PFSK-1 (cell line): ENCODE data around the gene TTLL5.

Experiments used
- REST ChIP-seq, 2 experiments: IDR thresholded peaks; 2 replicates each; pipeline versions ENCODE4 v1.6.1 to v1.8.0; 2011 to 2012; ENCODE audit warnings: low read depth in 2 of 2, low read length in 2 of 2, control low read depth in 1 of 2, inconsistent platforms in 1 of 2, mild to moderate bottlenecking in 1 of 2, moderate library complexity in 1 of 2; ENCODE audit not compliant: insufficient read depth in 1 of 2
- SIN3A ChIP-seq: IDR thresholded peaks from 2 replicates; pipeline ENCODE4 v1.6.1; 2012; ENCODE audit warnings: mild to moderate bottlenecking, low read length, moderate library complexity, borderline replicate concordance; ENCODE audit not compliant: insufficient read depth
- TAF1 ChIP-seq: IDR thresholded peaks from 2 replicates; pipeline ENCODE4 v1.6.1; 2012; ENCODE audit warnings: low read length, control low read depth, borderline replicate concordance; ENCODE audit not compliant: insufficient read depth

GRCh38 chr14:75989134-75989533 is 328.1 kb downstream of the TTLL5 start:
- TF ChIP-seq TAF1 = no peak
- TF ChIP-seq REST (IDR thresholded peaks at IDR 0.05; ENCODE audit: insufficient read depth in 1 of 2, low read depth in 2 of 2, low read length in 2 of 2) = no peak
- TF ChIP-seq SIN3A = no peak
